Fibroblast of skin of right quadriceps (primary cell): ENCODE results near the gene TSPAN6.

ENCODE experiments used
- DNase-seq: peaks from one replicate; pipeline ENCODE4 v3.0.0-alpha.2; 2013

Gene TSPAN6

DNA sequence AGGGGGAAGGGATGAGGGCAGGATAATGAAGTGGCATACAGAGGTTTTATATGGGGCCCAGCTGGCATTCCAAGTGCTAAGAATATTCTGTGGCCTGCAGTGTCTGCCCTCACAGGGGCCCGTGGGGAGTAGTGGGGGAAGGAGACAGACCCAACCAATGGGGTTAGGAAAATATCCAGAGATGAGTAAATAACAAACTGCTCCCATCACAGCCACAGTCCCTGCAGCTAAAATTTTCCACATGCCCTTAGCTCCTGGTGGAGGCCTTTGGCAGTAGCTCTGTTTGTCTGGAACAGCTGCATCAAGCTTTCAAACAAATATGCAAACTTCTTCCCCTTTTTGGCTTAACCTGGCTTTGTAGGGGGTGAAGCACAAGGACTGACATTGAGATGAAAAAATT is 10.5 kb upstream of the TSPAN6 start:
- no peak for DNase-seq

DNA sequence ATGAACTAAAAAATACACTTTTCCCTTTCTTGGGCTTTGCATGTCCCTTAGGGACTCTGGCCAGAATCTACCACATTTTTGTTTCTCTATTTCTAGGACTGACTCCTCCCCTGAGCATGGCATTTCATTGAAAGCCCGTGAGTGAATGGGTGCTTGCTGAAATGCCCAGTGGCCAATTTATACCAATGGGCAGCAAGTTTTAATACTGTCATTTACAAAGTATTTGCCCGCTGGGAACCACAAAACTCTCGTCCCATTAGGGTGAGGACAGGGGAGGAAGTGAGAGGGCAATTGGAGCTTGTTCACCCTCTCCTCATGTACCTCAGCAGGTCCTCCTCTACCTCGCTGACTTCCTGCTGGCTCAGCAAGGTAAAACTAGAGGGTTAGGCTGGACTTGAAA is 8.5 kb upstream of the TSPAN6 start:
- DNase-seq, result no peak

GRCh38 chrX:100643956-100644860 is 7.6 kb upstream of the TSPAN6 start, which contains the start of gene SRPX2:
SRPX2 (plus strand) TSS chrX:100644199; CDS start chrX:100646323, 2,124 bp downstream.
- DNase-seq, result peak; percentile 90

DNA sequence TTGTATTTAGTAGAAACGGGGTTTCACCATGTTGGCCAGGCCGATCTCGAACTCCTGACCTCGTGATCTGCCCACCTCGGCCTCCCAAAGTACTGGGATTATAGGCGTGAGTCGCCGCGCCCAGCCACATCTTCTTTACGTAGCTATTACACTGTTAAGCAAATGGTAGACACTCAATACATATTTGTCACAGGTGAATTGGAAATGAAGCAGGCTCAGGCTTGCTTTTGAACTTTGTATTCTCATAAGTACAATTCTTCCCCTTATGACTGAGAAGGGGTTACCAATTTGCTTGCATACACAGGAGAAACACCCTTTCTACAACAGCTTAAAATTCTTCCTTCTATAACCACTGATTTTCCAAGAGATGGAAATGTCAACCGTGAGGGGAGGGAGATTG is 6.6 kb upstream of the TSPAN6 start:
- no peak for DNase-seq

GRCh38 chrX:100642290-100642689 is 5.7 kb upstream of the TSPAN6 start:
- no peak for DNase-seq

- DNase-seq, result no peak
Measured at GRCh38 chrX:100635989-100636320, 651 bp downstream of the TSPAN6 start.

DNA sequence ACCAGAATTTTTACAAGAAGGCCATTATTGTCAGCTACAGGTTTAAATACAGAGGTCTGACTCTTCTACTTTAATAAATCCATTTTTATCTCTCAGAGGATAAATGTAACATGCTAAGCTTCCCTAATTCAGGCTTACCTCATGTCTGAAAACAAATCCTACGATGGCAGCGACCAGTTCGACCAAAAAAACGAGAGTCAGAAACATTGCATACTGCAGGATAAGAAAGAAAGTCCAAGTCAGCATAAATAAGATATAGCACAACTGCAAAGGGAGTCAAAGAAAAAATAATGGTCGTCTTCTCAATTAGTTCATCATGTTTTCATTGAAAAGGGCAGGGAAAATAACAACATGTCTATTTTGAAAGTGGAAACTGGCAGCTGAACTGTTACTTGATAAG is 1.6 kb downstream of the TSPAN6 start:
- DNase-seq, result no peak

GRCh38 chrX:100625985-100626491 is 10.6 kb downstream of the TSPAN6 start:
- DNase-seq, result peak; percentile 19

DNA sequence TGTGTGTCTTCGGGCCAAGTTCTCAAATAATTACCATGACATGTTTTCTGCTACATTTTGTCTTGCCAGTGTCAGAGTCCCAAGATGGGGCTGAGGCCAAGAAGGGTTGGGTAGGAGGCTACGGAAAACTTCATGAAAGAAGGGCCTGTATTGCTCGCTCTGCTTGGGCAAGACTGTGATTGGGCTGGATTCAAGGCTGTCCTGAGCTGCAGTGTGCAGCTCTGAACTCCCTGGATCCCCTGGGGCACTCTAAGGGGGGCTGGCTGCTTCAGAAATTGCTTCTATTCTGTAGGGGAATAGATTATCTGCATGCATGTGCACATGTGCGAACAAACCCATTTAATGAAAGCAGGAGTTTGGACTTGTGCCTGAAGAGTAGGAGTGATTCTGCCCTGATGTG is 13.6 kb downstream of the TSPAN6 start:
- DNase-seq, result no peak

DNA sequence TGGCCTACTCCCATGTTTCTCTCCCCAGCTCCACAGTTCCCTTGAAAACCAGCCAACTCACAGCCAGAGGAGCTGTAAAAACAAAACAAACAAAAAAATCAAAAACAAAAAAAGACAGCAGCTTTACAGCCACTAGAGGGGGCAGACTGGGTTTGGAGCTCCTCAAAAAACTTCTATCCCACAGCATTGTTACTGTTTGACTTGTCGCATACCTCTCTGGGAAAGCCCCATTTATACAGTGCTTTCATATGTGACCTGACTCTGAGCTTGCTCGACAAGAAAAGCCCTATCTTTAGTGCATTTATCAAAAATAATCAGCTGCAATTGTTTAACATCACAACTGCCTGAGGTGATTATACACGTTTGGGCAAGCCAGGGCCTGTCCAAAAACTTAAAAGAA is 21.6 kb downstream of the TSPAN6 start:
- peak; percentile 57 for DNase-seq

DNA sequence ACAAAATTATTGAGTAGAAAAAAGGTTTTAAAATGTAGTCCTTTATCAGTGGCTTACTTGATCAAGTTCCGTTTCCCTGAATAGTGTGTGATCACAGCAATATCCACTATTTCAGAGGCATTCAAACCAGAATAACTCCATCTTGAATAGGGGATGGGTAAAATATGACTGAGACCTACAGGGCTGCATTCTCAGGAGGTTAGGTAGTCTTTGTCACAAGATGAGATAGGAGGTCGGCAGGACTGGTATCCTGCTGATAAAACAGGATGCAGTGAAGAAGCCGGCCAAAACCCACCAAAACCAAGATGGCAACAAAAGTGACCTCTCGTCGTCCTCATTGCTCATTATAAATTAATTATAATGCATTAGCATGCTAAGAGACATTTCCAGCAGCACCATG is 24.7 kb downstream of the TSPAN6 start:
- DNase-seq, result no peak

- DNase-seq, result no peak
Measured at GRCh38 chrX:100609591-100609990, 27.0 kb downstream of the TSPAN6 start.

GRCh38 chrX:100606753-100607152 is 29.9 kb downstream of the TSPAN6 start:
- DNase-seq, result no peak

GRCh38 chrX:100600758-100601157 is 35.8 kb downstream of the TSPAN6 start:
- DNase-seq, result no peak

DNA sequence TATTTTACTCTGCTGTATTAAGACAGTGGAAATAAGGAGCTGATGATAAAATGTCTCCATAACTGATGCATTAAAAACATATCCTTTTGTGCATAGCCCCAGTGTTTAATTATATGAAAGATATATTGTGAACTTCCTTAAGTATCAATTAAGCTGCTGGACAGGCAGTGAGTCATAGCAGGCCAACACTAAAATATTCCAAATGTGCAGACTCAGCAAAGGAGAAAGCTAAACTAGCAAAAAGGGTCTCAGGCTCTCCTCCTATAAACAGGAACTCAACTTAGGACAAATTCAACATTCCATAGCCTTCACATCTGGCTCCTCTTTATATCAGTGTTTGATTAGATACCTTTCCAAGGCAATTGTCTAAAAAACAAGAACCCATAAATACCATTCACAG is 36.3 kb downstream of the TSPAN6 start:
- DNase-seq, result no peak

DNA sequence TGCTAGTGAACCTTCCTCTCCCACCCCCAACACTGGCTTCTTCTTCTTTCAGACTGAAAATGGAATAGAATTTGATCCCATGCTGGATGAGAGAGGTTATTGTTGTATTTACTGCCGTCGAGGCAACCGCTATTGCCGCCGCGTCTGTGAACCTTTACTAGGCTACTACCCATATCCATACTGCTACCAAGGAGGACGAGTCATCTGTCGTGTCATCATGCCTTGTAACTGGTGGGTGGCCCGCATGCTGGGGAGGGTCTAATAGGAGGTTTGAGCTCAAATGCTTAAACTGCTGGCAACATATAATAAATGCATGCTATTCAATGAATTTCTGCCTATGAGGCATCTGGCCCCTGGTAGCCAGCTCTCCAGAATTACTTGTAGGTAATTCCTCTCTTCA is 37.1 kb downstream of the TSPAN6 start:
- DNase-seq, result no peak

GRCh38 chrX:100596601-100597000 is 40.0 kb downstream of the TSPAN6 start:
- no peak for DNase-seq

DNA sequence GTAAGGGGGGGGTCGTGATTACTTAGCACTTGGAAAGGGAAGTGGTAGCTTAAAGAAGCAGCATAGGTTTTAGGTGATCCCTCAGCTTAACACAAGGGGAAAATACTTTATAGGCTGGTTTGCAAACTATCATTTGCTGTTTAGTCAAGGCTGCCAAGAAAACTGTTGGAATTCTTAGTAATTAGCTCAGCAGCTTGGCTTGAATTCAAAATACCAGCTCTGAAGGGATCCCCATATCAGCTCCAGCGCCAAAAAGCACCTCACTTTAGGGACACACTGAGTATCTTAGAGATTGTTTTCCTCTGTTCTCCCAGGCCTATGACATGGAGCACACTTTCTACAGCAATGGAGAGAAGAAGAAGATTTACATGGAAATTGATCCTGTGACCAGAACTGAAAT is 43.0 kb downstream of the TSPAN6 start:
- no peak for DNase-seq

DNA sequence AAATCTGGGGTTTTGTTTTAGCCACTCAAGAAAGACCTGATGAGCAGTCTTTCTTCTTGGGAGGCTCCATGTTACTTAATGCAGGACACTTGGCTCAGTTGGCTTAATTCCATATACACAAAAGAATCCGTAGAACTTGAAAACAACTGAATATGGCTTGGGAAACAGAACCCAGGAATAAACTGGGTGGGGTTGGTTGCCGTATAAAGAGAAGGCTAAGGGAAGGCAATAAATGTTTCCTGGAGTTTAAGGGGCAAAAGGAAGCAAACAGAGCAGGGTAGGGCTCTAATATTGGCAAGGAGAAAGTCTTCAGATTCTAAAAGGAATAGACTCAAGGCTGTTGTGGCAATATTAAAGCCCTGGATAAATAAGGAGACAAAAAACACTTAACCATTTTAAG is 43.5 kb downstream of the TSPAN6 start:
- no peak for DNase-seq

GRCh38 chrX:100591256-100592051 is 45.2 kb downstream of the TSPAN6 start:
- DNase-seq, result no peak

DNA sequence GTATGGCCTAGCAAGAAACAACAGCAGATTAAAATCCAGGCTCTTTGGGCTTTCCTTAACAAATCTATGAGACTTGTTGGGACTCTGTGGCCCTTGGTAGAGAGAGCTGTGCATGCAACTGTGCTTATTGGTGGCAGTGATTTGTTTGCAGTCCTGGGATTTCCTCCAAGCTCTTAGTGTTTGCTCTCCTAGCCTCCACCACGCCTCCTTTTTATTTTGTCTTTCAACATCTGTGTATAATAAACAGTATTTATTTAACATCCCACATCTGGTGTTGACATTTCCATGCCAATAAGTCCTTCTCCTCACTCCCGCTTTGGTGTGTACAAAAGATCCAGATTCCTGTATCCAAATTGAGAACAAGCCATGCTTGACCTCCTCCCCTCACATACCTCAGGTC is 48.7 kb downstream of the TSPAN6 start:
- DNase-seq, result no peak

DNA sequence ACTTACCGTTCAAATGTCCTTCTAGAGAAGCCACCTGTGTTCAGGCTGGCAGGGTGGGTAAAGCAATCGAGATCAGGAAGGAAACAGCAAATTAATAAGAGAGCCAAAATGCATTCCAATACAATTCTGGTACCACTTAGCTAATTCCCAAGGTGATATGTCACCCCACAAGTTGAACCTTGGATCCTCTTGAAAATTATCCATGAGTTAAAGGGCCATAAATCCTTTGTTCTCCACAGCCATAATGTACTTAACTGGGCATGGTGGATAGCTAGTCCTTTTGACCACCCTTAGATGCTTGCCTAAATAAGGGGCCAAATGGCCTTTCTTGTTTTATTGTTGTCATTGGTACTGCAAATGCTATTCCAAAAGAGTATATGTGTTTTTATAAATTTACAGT is 49.9 kb downstream of the TSPAN6 start:
- no peak for DNase-seq

DNA sequence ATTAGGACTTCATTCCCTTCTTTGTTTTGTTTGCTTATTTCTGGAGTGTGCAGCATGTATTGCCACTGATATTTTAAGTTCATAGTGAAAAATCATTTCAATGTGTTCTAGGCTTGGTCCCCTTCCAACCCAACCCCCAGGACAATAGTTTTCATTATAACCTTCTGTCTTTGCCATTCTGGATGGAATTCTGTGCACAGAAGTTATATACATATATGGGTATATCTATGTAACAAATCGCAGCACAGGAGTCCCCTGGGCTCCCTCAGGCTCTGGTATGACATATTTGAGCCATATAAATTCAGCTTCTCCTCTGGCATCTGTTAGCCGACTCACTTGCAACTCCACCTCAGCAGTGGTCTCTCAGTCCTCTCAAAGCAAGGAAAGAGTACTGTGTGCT is 52.0 kb downstream of the TSPAN6 start, which contains the start of gene TNMD:
TNMD (plus strand) TSS at position 326 of the 400 bp plus-strand sequence. CDS start 83 bp downstream, outside the sequence.
- DNase-seq, result no peak
